Ammon's horn (tissue), 1 donor: ENCODE data around the gene DDA1.
"Not testable (repeated sequence)": the region's sequence is repeated elsewhere in the genome, so short reads cannot be mapped to it uniquely, and the experiment has no call there.

ENCODE experiments used
- DNase-seq: peaks from one replicate; pipeline ENCODE4 v3.0.0-alpha.2; 2016; ENCODE audit warnings: low spot score

The DDA1 gene

DNA sequence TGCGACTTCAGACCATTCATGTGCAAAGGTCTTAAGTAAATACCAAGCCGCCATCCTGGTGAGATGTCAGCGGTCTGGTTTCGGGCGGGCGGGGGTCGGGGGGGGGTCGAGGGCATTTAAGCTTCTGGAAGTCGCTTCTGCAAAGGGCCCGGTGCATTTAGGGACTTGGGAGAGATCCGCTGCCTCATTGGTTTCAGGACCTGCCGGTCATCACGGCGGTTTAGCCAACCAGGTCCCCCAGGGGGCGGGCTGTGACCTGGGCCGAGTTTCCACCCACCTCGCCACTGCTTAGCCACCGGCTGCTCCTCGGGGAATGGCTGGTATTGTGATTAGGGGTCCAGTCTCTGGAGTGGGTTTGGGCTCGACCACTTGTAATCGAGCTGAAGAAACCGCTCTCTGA, 19.9 kb upstream of the DDA1 start:
- DNase-seq = no peak

DNA sequence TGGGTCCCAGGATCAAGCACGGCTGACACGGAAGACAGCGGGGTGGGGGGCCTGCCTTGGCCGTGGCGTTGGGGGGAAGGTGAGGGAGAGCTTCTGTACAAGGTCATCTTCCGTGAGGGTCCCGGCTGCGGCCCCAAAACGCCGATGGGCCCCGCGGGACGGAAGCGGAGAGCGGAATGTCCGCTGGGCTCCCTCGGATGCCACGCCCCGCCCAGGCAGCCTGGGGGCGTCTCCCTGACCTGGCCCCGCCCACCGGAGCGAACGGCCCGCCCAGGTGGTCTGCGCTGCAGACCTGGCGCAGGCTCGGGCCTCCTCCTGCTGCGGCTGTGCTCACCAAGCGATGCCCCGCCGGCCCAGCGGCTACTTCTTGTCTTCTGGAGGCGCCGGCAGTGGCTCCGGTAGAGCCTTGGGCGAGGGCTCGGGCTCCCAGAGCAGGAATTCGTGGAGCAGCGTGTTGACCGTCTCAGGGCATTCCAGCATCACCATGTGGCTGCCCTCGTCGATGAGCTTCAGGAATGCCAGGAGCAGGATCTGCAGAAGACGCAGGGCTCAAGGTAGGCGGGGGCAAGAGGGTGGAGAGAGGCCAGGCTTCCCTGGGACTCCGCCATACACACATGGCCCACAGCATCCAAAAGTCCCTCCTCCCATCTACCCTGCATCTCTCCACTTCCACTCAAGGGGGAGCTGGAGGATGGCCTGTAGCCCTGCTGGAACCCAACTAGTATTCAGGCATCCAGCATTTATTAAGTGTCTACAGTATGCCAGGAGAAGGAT, 16.9 kb upstream of the DDA1 start:
- DNase-seq = peak; percentile 77

DNA sequence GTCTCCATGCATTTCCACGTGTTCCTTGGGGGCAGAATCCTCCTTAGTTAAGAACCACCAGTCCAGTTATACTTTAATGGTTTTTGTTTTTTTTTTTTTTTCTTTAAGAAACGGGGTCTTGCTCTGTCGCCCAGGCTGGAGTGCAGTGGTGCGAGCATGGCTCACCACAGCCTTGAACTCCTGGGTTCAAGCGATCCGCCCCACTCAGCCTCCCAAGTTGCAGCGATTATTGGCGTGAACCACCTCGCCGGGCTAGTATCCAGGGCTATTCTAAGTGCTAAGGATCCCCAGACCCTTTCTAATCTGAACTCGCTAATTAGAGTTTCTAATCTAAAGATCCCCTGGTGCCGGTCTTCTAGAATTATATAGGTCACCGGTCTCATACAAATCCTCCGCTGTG, 15.8 kb upstream of the DDA1 start:
- no peak for DNase-seq

DNA sequence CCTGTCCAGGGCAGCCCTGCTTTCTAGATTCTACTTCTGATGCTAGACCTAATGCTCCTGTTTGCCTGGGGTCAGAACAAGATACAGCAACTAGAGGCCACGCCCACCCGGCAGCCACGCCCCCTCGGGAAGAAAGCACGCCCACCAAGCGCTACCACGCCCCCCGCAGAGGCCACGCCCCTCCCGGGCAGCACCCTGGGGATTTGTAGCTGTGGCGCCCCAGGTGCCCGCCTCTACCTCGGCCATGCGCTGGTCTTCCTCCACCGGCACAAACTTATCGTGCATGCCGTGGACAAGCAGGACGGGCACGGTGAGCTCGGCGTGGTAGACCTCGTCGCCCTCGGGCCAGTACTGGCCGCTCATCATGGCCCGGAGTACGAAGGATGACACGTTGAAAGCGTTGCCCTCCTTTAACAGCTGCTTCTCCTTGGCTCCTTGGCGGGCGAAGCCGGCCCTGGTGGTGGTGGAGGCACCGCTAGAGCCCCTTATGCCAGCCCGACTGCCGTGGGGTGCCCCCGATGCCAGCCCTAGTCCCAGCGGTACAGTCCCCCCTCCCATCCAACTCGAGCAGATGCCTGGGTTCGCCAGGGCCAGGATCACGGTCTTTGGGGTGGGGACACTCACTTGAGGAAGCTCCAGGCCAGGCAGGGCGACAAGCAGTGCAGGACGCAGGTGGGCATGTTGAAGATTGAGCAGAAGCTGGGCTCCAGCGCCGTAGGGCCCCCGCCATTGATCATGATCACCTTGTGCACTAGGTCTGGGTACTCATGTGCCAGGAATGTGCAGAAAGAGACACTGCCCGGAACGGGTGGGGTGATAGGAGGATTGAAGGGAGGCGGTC, 15.1 kb upstream of the DDA1 start:
- no peak for DNase-seq

DNA sequence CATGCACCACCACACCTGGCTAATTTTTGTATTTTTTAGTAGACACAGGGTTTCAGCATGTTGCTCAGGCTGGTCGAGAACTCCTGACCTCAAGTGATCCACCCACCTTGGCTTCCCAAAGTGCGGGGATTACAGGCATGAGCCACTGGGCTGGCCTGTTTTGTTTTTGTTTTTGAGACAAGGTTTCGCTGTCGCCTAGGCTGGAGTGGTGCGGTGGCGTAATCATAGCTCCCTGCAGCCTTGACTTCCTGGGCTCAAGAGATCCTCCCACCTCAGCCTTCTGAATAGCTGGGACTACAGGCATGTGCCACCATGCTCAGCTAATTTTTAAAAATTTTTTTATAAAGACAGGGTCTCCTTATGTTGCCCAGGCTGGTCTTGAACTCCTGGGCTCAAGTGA, 13.8 kb upstream of the DDA1 start:
- DNase-seq = not testable (repeated sequence)

DNA sequence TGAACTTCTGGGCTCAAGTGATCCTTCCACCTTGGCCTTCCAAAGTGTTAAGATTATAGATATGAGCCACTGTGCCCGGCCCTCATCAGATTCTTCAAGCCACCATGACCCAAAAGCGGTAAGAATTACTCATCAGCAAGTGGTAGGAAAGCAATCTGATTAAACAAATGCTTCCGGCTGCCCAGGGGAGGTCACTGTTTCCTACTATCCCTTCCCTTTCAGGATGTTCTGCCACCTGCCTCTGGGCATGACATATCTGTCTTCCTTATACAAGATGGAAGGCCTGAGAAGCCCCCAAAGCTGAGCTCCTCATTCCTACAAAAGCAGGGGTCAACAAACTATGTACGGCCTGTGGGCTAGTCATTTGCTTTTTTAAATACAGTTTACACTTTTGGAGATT, 13.1 kb upstream of the DDA1 start:
- DNase-seq = no peak

DNA sequence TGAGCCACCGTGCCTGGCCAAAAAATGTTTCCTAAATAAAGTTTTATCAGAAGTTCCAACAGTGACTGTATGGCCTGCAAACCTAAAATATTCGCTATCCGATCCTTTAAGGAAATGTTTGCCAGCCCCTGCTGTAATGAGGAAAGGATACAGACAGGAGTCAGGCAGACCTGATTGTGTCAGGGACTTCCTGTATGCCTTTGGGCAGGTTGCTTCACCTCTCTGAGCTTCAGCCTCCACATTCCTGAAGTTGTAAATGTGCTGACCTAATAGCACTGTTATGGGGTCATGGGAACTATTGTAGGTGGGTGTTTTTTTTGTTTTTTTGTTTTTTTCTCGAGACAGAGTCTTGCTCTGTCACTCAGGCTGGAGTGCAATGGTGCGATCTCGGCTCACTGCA, 12.4 kb upstream of the DDA1 start:
- no peak for DNase-seq

DNA sequence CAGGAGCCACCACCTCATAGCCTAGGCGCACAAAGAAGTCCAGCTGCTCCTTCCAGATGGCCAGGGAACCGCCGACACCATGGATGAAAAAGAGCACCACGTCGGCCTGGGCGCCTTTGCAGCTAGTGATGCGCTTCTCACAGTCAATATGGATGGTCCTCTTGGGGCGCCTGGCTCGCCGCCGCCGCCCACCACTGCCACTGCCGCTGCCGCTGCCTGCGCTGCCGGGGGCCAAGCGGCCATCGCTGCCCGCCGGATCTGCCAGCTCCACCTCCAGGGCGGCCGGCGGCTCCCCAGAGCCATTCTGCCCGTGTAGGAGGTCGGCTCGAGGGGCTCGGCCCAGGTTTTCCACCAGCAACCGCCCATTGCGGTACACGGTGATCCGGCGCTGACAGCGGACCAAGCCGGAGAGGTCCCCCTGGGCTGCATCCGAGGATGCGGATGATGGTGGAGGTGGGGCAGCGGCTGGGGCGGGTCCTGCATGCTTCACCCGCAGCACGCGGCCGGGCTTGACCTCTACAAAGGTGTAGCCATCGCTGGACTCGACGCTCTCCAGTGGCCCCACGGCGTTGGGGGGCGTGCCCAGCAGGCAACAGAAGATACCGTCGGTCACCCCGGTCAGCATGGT, 8.3 kb upstream of the DDA1 start:
- no peak for DNase-seq

DNA sequence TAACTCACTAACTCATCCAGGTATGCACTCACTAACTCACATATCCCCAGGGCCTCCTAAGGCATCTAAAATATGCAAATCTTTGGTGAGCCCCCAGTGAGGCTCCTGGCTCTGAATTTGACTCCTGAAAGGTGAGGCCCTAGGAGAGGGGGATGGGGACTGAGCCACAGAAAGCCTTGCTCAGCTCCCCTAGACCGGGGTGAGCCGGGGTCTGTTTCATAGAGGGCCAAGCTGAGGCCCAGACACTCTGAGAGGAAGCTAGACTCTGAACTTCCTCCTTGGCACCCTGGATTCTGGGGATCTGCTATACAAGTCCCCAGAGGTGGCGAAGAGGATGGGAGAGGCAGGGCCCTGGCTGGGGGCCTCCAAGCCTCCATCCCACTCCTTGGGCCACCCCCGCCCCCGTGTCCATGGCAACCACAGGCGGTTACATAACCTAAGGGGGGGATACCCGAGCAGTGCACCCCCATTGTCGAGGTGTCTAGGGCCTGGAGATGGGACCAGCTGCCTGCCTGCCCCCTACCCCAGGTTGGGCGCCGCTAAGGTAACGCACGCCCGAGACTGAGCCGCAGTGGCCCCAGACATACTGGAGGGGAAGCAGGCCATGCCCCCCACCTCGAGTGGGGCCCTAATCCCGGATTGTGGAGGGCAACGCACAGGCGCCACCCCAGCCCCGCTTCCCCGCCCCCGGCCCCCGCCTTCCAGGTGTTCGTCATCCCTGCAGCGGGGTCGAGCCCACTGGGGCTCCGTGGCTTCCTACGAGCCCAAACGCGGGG, 6.8 kb upstream of the DDA1 start:
- DNase-seq = peak; percentile 58

DNA sequence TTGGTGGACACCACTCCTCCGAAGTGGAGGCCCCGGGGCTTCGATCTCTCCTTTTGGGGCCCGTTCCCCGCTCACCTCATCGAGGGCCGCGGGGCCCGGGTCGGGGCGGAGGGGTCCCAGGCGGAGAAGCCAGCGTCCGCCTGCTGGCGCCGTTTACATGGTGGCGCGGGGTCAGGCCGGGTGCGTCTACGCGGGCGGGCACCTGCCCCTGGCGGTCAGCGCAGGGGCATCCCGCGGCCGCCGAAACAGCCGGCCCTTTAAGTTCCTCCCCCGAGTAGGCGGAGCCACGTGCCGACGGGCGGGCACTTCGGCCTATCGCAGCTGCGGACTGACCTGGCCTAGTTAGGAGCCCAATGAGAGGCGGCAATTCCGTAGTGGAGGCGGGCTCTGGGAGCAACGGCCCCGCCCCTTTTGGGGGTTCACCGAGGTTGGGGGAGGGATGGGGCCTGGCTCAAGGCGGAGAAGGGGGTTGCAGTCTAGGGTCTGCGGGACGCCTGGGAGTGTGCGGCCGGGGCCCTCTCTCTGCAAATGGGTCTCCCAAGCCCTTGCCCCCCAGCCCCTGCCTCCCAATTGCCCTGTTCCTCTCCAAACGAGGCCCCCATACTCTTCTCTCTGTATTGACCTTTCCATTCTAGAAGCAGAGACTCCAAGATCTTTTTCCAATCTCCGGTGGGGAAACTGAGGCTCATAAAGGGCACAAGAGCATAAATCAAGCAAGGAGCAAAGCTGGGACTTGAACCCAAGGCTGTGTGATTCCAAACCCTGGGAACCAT, 6.0 kb upstream of the DDA1 start, which contains the start of gene ABHD8:
Gene ABHD8, minus strand, starts transcription at position 259 of the 773 bp plus-strand sequence. CDS start 1,809 bp downstream, outside the sequence.
- DNase-seq = peak; percentile 97

DNA sequence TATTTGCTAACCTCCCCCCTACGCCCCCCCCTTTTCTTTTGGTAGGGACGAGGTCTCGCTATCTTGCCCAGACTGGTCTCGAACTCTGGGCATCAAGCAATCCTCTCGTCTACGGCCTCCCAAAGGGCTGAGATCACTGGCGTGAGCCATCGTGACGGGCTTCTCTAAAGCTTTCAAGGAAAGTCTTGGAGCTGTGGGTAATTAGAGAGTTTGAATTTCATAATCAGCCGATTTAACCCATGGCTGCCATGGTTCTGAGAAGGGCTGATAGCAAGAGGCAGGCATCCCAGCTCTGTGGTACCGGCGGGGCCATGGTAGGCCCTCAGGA, 5.5 kb upstream of the DDA1 start:
- no peak for DNase-seq

DNA sequence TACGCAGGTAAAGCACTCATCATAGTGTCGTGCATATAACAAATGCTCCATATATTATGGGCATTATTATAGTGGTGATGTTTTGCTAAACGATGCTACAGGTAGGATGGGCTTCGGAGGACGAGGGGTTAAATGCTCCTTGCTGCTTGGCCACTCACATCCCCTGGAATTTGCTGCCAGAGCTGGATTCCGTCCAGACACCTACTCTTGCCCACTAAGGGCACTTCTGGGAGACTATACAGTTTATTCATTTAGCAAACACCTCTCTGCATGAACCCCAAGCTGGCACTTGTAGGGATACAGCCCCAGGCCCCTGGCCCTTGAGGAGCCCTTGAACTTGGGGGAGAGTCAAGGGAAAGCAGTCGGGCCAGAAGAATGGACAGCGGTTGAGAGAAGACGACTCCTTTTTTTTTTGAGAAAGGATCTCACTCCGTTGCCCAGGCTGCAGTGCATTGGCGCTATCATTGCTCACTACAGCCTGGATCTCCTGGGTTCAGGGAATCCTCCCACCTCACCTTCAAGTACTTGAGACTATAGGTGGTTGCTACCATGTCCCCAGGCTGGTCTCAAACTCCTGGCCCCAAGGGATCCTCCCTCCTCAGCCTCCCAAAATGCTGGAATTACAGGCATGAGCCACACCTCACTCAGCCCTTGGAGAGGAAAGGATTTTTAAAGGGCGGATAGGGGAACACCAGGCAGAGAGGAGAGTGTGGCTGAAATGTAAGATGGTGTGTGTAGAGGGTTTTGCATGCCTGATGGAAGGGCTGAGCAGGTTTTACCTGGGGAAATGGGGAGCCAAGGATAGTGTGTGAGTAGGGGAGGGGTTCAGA, 4.8 kb upstream of the DDA1 start:
- DNase-seq = no peak

DNA sequence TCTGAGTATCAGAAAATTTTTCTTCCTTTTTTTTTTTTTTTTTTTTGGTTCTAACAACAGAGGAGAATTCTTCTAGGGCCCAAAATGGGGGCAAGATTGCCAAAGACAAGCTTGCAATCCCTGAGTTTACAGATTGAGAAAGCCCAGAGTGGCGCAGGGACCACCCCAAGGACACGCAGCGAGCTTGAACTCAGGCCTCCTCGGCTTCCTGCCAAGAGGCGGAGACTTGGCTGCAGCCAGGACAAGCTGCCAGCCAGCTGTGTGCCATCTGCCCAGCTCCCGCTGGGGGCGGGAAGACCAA, 4.2 kb upstream of the DDA1 start:
- DNase-seq = no peak

DNA sequence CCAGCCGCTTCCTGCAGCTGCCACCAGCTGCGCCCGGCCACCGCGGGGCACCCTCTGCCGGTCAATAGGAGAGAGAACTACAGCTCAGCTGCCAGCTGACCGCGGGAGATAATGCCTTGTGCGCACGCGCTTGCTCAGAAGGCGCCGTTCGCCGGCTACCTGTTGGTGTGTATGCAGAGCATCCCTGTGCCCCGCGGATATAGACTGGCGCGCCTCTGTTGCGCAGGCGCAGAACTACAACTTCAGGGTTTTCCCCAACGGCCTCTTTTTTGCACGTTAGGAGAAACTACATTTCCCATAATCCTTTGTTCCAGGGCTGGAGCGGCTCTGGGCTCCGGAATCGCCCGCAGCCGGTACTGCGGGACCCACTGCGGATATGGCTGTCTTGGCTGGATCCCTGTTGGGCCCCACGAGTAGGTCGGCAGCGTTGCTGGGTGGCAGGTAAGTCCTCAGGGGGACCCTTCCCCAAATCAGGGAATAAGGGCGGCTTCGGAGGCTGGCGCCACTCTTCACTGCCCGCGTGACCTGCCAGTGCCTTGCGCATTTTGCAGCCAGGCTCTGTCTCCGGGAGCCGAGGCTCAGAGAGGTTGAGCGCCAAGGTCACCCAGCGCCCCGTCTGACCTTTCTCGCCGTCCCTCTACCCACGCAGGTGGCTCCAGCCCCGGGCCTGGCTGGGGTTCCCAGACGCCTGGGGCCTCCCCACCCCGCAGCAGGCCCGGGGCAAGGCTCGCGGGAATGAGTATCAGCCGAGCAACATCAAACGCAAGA, 3.7 kb upstream of the DDA1 start, which contains the start of gene MRPL34:
Gene MRPL34, plus strand, starts transcription at position 356 of the 768 bp plus-strand sequence. Its CDS starts 21 bp downstream, at position 377.
- DNase-seq = peak; percentile 97

DNA sequence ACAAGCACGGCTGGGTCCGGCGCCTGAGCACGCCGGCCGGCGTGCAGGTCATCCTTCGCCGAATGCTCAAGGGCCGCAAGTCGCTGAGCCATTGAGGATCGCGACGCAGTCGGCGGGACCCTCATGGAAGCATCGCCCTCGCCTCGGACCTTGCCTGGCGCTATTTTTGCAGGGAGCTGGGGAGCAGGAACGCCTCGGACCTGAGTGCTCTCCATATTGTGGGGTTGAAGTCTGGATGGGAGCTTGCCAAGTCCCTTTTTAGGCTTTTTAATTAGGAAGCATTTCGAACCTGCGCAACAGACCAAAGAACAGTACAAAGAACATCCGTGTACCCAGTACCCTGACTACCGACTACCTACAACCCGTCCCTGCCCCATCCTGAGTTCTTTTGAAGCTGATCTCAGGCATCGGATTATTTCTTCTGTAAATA, 3.1 kb upstream of the DDA1 start:
- DNase-seq = no peak

DNA sequence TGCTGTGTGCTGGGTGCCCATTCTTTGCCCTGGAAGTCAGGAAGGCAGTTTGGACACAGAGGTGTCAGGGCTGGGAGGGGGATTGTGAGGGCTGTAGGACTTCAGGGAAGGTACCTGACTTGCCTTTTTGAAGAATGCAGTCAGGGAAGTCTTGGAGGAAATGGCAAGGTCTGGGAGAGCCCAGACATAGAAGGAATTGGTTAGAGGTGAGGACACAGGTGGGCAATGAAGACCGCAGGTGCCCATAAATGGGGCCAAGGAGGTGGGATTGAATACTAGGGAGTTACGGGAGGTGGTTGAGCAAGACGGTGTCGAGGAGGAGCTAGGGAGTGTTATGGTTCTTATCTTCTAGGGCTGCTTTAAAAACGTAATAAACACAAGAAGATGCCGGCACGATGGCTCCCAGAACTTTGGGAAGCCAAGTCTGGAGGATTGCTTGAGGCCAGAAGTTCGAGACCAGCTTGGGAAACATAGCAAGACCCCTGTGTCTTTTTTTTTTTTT, 1.4 kb upstream of the DDA1 start:
- DNase-seq = no peak

DNA sequence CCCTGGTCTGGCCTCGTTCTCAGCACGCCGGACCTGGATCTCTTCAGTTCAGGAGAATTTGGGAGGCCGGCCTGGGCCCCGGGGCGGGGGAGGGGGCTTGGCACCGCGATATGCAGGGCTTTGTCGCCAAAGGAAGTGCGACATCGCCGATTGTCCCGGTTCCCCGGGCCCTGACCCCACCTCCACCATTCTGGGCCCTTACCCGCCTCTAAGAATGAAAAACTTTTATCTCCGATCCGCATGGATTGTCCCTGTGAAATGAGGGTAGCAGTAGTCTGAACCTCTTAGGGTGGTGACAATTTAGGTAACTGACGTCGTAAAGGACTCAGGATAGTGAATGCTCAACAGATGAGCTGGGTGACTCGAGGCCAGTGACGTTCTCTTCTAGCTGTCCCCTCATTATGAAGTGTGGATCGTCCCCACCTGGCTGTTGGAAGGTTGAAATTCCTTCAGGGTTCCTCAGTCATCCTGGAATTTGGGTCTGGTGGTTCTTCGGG, 650 bp downstream of the DDA1 start:
- DNase-seq = no peak

DNA sequence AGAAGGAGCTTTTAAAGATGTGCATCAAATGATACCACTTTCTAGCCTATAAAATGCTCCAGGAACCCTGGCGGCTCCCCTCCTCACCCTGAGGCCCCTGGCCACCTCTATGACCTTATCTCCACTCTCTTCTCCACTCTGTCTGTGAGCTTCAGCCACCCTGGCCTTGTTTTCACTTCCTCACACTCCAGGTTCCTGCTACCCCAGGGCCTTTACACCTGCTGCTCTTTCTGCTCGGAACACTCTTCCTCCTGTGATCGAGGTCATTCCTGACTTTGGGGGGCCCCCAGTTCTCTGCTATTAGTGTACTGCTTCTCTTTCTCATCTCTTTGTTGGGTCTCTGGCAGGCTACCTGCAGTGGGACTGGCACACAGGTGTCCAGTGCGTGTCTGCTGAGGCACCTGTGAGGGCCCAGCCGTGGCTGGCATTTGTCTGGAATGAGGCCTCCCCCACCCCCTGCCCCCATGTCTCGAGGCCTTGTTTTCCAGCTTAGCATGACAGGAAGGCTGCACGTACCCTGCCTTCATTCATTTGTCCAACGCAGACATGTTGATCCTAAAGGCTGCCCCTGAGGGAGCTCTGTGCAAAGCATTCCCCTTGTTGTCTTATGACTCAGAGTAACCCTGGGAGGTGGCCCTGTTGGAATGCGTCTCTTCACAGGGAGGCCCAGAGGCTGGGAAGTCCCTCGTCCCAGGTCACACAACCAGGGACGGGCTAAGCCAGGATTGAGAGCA, 2.3 kb downstream of the DDA1 start:
- DNase-seq = no peak
